GM19238 (cell line): Measurements from ENCODE around the gene PGM2.
A peak's percentile ranks its signal among the peaks of the same experiment; 100 is the strongest.
"Not testable (repeated sequence)": the region's sequence is repeated elsewhere in the genome, so short reads cannot be mapped to it uniquely, and the experiment has no call there.

Experiments used
- DNase-seq: peaks from one replicate; pipeline ENCODE4 v3.0.0; 2011; ENCODE audit warnings: low spot score; ENCODE audit not compliant: insufficient read length

PGM2 gene

GRCh38 chr4:37826295-37827029 is at the start of gene PGM2:
TSS of gene PGM2 (plus strand) at chr4:37826686. CDS start at chr4:37826733, 47 bp downstream.
- DNase-seq = peak; percentile 93

- no peak for DNase-seq
These were observed 46.6 kb upstream of the PGM2 start for GRCh38 chr4:37779896-37780295.

- DNase-seq = no peak
These were observed 45.9 kb upstream of the PGM2 start for GRCh38 chr4:37780444-37781130.

GRCh38 chr4:37781131-37781455 is 45.4 kb upstream of the PGM2 start:
- DNase-seq = no peak

GRCh38 chr4:37786267-37786666 is 40.2 kb upstream of the PGM2 start:
- DNase-seq = not testable (repeated sequence)

- DNase-seq = not testable (repeated sequence)
These were observed 38.5 kb upstream of the PGM2 start for GRCh38 chr4:37787883-37788460.

GRCh38 chr4:37788819-37789218 is 37.7 kb upstream of the PGM2 start:
- DNase-seq = no peak

GRCh38 chr4:37792241-37792640 is 34.2 kb upstream of the PGM2 start:
- no peak for DNase-seq

GRCh38 chr4:37793562-37793961 is 32.9 kb upstream of the PGM2 start:
- DNase-seq = no peak

GRCh38 chr4:37794056-37794455 is 32.4 kb upstream of the PGM2 start:
- no peak for DNase-seq

GRCh38 chr4:37795581-37796195 is 30.8 kb upstream of the PGM2 start:
- no peak for DNase-seq

GRCh38 chr4:37797374-37797773 is 29.1 kb upstream of the PGM2 start:
- DNase-seq = no peak

GRCh38 chr4:37797923-37798322 is 28.6 kb upstream of the PGM2 start:
- DNase-seq = no peak

GRCh38 chr4:37798616-37799015 is 27.9 kb upstream of the PGM2 start:
- DNase-seq = no peak

GRCh38 chr4:37799941-37800554 is 26.4 kb upstream of the PGM2 start:
- no peak for DNase-seq

- DNase-seq = no peak
These were observed 24.3 kb upstream of the PGM2 start for GRCh38 chr4:37802068-37802666.

GRCh38 chr4:37803348-37803973 is 23.0 kb upstream of the PGM2 start:
- DNase-seq = no peak

- DNase-seq = no peak
These were observed 21.4 kb upstream of the PGM2 start for GRCh38 chr4:37805091-37805490.

- DNase-seq = no peak
These were observed 13.8 kb upstream of the PGM2 start for GRCh38 chr4:37812713-37813112.

GRCh38 chr4:37815591-37815990 is 10.9 kb upstream of the PGM2 start:
- no peak for DNase-seq

- no peak for DNase-seq
These were observed 10.5 kb upstream of the PGM2 start for GRCh38 chr4:37816006-37816405.
